Stimulated activated CD8-positive, alpha-beta memory T cell treated with anti-CD3 and anti-CD28 coated beads, Interleukin-12 subunit alpha, Interleukin-12 subunit beta, amount 100 ng/mL, for 24 hours (primary cell): ENCODE results near the gene PDZD2.
A peak's percentile ranks its signal among the peaks of the same experiment; 100 is the strongest.

ENCODE experiments used
- DNase-seq: peaks from one replicate; pipeline ENCODE4 v3.0.0-alpha.2; 2020; ENCODE audit errors: extremely low read depth

Gene PDZD2

DNA sequence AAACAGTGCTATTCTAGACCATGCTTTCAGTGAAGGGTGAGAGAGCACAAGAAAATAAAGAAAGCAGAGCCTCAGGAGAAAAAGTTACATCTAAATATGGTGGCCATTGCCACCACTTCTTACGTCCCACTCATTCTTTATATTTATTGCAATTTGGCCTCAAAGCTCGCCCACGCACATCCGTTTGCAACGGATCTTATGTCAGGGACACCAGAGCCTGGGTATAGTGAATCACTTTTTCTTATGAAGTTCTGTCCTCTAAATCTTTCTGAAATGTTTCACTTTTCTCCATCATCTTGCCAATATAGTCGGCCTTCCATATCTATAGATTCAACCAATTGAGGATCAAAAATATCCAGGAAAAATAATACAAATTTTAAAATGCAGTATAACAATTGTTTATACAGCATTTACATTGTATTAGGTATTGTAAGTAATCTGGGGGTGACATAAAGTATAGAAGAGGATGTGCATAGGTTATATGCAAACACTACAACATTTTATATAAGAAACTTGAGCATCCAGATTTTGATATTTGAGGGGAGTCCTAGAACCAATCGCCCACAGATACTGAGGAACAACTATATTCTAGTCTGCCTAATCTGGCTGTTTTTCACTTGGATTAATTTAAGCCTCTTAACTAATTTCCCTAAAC lies 500.0 kb downstream of the PDZD2 start:
- DNase-seq: peak; percentile 26

DNA sequence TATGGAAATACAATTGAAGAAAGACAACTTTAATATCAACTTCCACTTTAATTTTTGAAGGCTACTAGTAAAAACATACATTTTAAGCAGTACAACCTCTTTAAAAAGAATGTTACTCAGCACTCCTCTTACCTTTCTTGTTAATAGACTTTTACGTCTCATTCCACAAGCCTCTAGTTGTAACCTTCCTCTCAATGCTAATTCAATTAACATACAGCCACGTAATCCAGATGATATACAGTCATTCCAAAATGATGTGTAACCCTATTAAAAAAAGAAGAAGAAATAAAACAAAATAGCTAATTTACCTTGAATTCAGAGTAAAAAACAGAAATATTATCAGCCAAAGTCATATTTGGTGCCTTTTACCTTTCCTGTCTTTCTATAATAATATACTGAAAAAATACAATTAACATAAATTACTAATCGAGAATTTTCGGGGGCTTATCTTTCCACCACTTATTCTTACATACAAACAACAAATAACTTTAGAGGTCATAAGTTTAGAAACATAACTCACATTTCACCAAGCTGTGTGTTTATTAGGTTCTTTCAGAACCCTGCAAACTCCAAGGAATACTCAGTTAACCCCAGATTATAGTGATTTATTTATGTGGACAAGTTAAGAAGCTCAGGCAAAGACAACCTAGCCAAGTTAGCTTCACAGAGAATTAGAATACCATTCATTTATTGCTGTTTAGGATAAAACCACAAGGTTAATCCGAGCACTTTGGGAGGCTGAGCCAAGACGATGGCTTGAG lies 504.9 kb downstream of the PDZD2 start:
- DNase-seq: no peak

DNA sequence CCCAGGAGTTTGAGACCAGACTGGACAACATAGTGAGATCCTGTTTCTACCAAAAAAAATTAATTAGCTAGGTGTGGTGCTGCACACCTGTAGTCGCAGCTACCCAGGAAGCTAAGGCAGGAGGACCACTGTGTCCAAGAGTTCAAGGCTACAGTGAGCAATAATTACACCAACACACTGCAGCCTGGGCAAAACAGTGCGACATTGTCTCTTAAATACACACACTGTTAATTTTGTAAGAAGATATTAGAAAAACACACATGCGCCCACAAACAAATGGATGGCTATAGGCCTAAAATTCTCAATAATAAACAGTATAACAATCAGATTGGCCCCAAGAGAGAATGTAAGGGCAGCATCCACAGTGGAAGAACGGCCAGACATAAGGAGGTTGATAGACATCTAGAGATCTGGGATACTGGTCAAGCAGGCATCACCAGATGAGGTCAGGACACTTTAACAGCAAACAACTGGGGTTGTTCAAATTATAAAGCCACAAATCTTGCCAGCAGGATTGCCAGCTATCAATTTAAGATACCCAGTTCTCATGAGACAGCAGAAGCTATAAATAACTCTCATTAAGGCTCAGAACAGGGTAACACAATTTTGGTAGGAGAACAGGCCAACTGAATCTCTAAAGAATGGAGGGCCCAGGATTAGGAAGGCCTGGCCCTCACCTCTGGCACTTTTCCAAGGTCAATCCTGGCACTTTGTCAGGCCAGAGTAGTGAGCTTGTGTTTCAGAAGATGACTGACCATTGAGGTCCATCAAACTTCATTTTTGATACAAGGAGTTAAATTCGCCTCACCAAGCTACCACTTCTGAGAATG lies 505.7 kb downstream of the PDZD2 start:
- no peak for DNase-seq

DNA sequence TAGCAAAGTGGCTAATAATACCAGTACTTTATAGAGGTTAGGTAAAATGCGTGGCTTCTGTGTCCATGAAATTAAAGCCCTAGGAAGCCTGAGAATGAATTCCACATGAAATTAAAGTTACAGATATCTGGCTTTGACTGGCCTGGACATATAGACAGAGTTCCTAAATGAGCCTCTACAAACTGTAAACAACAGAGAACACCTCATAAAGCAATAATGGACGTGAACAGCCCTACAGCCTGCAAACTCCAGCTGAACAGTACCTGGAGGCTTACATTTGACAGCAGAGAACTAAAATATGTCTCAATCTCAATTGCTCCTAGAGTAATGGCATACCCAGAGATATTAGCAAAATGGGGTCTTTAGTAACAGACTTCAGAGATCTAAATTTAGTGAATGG lies 506.4 kb downstream of the PDZD2 start:
- no peak for DNase-seq

DNA sequence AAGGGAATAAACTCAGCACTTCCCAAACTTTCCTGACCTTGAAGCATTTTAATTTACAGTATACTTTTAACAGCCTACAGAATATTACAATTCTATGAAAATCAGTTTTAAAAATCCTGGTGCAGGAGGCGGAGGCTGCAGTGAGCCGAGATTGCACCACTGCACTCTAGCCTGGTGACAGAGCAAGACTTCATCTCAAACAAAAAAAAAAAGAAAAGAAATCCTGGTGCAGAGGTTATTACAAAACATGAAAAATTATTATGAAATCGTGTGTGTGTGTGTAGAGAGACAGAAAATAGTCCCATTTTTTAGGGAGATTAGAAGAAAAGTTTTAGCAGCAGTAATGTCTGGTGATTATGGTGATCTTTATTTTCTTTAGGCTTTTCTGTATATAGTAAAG lies 508.3 kb downstream of the PDZD2 start:
- no peak for DNase-seq

DNA sequence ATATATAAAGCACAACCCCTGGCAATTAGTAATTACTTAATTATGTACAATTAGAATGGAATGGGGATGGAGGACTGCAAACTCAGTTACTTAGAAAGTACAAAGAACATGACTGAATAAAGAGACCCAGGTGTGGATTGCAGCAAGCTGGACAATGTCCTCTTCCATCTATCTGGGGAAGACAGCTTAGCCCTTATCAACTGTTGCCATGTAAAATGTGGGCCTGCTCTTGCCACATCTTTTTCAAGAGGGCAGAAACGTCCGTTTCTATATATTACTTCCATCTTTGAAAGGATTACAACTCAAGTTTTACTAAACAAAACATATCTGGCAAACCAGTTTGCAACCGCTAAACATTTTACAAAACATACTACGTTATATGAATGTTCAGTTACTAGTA lies 509.0 kb downstream of the PDZD2 start:
- no peak for DNase-seq

DNA sequence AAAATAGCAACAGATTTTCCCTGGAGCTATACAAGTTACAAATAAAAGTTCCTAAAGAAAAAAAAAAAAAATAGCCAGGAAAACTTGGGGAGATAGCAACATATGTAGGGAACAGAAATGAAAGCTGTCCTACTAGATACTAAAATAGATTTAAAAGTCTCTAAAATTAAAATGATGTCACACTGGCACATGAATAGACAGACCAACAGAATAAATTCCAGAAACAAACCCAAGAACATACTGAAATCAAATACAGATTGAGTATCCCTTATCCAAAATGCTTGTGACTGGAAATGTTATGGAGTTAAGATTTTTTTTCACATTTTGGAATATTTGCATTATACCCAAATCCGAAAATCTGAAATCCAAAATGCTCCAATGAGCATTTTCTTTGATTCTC lies 511.4 kb downstream of the PDZD2 start:
- no peak for DNase-seq

DNA sequence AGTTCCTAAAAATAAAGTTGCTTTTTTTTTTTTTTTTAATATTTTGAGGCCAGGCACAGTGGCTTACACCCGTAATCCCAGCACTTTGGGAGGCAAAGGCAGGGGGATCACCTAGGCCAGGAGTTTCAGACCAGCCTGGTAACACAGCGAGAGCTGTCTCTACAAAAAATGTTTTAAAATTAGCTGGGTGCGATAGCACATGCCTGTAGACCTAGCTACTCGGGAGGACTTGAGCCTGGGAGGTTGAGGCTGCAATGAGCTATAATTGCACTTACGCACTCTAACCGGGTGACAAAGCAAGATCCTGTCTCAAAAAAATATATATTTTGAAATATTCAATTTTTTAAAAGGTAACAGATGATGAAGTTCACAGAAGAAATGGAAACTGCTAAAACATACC lies 512.3 kb downstream of the PDZD2 start:
- DNase-seq: no peak

DNA sequence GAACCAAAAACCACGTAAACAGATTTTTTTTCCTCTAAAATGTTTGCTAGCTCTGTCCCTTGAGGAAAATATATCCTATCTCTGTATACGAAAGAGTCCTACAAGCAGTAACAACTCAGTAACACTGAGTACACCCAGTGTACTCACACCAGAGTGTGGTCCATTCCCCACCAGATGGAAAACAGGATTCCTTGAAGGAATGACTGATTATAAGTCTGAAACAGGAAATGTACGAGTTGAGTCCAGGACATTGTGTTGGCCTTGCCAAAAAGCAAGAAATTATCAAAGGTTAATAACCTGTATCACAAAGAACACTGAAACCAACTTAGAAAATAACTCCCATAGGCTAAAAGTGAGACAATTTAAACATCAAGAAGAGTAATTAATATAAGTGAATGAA lies 514.8 kb downstream of the PDZD2 start:
- DNase-seq: no peak

DNA sequence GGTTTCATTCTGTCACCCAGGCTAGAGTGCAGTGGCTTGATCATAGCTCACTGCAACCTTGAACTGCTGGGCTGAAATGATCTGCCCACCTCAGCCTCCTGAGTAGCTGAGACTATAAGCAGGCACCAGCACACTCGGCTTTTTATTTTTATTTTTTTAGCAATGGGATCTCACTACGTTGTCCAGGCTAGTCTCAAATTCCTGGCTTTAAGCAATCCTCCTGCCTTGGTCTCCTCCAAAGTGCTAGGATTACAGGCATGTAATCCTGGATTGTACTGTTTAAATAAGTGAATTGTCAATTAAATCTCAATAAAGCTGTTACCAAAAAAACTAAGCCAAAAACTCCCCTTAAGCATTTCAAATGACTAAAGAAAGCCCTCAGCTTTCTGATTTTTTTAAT lies 516.3 kb downstream of the PDZD2 start:
- no peak for DNase-seq

DNA sequence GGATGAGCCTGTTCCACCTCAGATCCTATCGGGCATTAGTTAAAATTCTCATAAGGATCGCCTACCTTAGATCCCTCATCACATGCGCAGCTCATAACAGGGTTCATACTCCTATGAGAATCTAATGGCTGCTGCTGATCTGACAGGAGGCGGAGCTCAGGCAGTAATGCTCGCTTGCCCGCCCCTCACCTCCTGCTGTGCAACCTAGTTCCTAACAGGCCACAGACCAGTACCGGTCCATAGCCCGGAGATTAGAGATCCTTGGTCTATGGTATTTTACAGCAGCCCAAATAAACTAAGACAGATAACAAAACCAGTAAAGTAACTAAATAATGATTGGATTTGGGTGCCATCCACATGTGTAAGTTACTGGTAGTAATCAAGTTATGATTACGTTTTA lies 517.7 kb downstream of the PDZD2 start:
- DNase-seq: no peak

DNA sequence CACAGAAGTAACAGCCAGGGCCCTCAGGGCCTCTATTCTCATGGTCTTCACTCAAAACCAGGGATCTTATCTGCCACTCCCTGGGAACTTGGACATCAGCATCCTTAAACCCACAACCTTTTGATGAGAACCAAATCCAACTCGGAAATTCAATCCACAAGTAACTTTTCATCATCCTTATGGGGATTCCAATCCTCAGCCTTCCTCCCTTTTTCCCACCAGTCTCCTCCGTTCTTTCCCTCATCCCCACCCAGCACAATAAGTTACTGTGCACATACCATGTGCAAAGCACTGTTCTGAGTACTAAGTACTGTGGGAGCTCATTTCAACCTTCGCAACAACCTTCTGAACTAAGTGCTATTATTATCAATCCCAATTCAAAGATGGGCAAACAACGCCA lies 518.1 kb downstream of the PDZD2 start:
- no peak for DNase-seq

DNA sequence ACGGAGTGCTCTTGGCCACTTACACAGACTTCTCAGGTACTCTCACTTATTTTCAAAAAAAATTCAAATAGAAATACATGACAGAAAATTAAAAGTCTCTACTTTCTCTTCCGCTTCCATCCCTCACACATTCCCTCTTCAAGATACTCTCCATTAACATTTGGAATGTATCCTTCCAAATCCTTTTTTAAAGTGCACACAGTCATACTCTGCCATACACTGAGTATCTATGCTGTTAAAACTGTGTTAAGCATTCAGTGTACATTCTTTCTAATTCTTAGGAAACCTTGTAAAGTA lies 519.7 kb downstream of the PDZD2 start:
- DNase-seq: no peak

DNA sequence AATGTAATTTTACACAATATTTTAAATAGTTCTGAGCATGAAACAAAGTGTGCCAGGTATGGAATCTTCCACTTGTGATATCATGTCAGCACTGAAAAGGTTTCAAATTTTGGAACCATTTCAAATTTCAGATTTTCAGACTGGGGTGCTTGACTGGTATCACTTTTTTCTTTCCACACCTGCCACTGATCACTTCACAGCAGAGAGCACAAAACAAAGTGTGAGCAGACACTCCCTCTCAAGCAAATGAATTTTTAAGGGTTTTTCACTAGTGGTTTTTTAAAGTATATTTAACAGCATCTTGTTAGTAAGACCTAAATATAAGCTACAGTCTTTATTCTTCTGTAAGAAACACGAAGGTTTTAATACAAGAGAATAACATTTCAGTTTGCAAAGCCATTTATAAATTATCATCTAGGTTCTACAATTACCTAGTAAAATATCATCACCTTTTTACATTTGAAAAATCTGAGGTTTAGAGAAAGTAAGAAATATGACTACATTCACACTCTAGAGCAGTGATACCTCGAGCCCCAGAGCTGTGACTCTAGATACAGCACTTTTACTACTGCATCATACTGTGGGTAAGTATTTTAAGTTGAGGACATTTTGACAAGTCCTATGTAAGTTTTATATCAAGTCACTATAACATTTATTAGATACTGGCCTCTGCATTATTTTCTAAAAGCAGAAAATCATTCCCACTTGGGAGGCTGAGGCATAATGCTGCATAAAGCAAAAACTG lies 520.6 kb downstream of the PDZD2 start:
- DNase-seq: no peak

DNA sequence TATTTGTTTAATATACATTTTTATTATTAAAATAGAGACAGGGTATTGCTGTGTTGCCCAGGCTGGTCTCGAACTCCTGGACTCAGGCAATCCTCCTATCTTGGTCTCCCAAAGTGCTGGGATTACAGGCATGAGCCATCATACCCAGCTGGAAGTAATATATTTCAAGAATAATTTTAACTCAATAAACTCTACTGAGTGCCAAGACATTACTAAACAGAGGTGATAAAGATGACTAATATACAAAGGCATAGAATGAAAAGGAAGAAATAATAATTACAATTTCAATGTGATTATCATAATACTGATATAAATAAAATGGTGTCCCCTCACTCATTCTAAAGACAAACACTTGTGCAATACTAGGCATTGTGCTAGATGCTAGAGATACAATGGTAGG lies 521.3 kb downstream of the PDZD2 start:
- no peak for DNase-seq
